ENCODE measurements around the gene PRRT2.
"Not testable (repeated sequence)": the region's sequence is repeated elsewhere in the genome, so short reads cannot be mapped to it uniquely, and the experiment has no call there.

The PRRT2 gene

GRCh38 chr16:29825145-29826044 lies 13.4 kb downstream of the PRRT2 start:
- in situ Hi-C loops (cut with HindIII; ENCODE audit: low sequenced_read_pairs), result no loop called here
- no peak for TF ChIP-seq CTCF (IDR thresholded peaks at IDR 0.05; ENCODE audit: low read depth, low read length, missing control alignments)
- peak overlapping the region; percentile 18 for H3K4me3 ChIP-seq (ENCODE audit: low read depth, low read length)
- peak; percentile 61 for DNase-seq (ENCODE audit: low read depth)

- in situ Hi-C loops (cut with HindIII; ENCODE audit: low sequenced_read_pairs), result no loop called here
- TF ChIP-seq CTCF (IDR thresholded peaks at IDR 0.05; ENCODE audit: low read depth, low read length, missing control alignments), result no peak
- no peak for DNase-seq (ENCODE audit: low read depth)
- H3K4me3 ChIP-seq (ENCODE audit: low read depth, low read length), result no peak overlapping the region
Observed at GRCh38 chr16:29826342-29826695, 14.3 kb downstream of the PRRT2 start.

GRCh38 chr16:29830774-29831173 lies 18.8 kb downstream of the PRRT2 start:
- no peak for TF ChIP-seq CTCF (IDR thresholded peaks at IDR 0.05; ENCODE audit: low read depth, low read length, missing control alignments)
- H3K4me3 ChIP-seq (ENCODE audit: low read depth, low read length), result no peak overlapping the region
- no peak for DNase-seq (ENCODE audit: low read depth)
- in situ Hi-C loops (cut with HindIII; ENCODE audit: low sequenced_read_pairs), result no loop called here

GRCh38 chr16:29831490-29831889 lies 19.5 kb downstream of the PRRT2 start:
- no peak overlapping the region for H3K4me3 ChIP-seq (ENCODE audit: low read depth, low read length)
- in situ Hi-C loops (cut with HindIII; ENCODE audit: low sequenced_read_pairs), result no loop called here
- no peak for DNase-seq (ENCODE audit: low read depth)
- TF ChIP-seq CTCF (IDR thresholded peaks at IDR 0.05; ENCODE audit: low read depth, low read length, missing control alignments), result no peak

GRCh38 chr16:29833219-29833618 lies 21.2 kb downstream of the PRRT2 start:
- DNase-seq (ENCODE audit: low read depth); H3K4me3 ChIP-seq (ENCODE audit: low read depth, low read length); in situ Hi-C loops (cut with HindIII; ENCODE audit: low sequenced_read_pairs): not testable (repeated sequence)

GRCh38 chr16:29834079-29834478 lies 22.1 kb downstream of the PRRT2 start:
- H3K4me3 ChIP-seq (ENCODE audit: low read depth, low read length), result no peak overlapping the region
- no peak for DNase-seq (ENCODE audit: low read depth)
- in situ Hi-C loops (cut with HindIII; ENCODE audit: low sequenced_read_pairs), result no loop called here
- no peak for TF ChIP-seq CTCF (IDR thresholded peaks at IDR 0.05; ENCODE audit: low read depth, low read length, missing control alignments)

GRCh38 chr16:29835926-29836325 lies 23.9 kb downstream of the PRRT2 start:
- TF ChIP-seq CTCF (IDR thresholded peaks at IDR 0.05; ENCODE audit: low read depth, low read length, missing control alignments), result no peak
- no peak for DNase-seq (ENCODE audit: low read depth)
- in situ Hi-C loops (cut with HindIII; ENCODE audit: low sequenced_read_pairs), result no loop called here
- no peak overlapping the region for H3K4me3 ChIP-seq (ENCODE audit: low read depth, low read length)
